LNCAP (cell line): ENCODE measurements around the gene USH1G.

Source experiments
- CTCF ChIP-seq: fragments of 450-650 bp; IDR thresholded peaks from 2 replicates; pipeline ENCODE4 v1.5.1; 2017; ENCODE audit warnings: mild to moderate bottlenecking

USH1G gene

GRCh38 chr17:74922694-74923537, at the start of gene USH1G:
TSS of gene USH1G (minus strand) at chr17:74923255. CDS start at chr17:74923073, 182 bp downstream.
- no peak for TF ChIP-seq CTCF

- TF ChIP-seq CTCF, result no peak
Observed at GRCh38 chr17:74972107-74972972, 49.3 kb upstream of the USH1G start, which contains the start of gene HID1. TSS of gene HID1 (minus strand) at chr17:74972759. CDS start at chr17:74972656, 103 bp downstream.

GRCh38 chr17:74971842-74972106, 48.7 kb upstream of the USH1G start:
- no peak for TF ChIP-seq CTCF

- TF ChIP-seq CTCF, result no peak
Observed at GRCh38 chr17:74971069-74971841, 48.2 kb upstream of the USH1G start.

- no peak for TF ChIP-seq CTCF
Observed at GRCh38 chr17:74970395-74970794, 47.3 kb upstream of the USH1G start.

GRCh38 chr17:74968361-74968780, 45.3 kb upstream of the USH1G start:
- TF ChIP-seq CTCF, result no peak

GRCh38 chr17:74964988-74965622, 42.0 kb upstream of the USH1G start:
- TF ChIP-seq CTCF, result no peak
